ENCODE measurements around the gene RBM26.

The RBM26 gene

DNA sequence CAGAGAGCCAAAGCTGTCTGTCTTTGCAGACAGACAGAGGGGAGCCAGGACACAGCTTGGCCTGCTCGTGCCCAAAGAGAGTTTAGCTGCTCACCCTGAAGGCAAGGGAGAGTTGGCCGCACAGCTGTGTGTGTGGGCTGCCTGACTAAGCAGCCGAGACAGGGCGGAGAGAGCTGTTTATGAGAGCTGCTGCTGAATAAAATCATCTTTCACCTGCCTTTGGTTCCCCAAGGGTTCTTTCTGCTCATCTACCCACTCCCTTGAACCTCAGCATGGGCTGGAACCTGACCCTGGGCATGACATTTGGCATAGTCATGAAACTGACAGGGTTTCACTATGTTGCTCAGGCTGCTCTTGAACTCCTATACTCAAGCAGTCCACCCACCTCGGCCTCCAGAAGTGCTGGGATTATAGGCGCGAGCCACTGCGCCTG lies 98.2 kb downstream of the RBM26 start:
- Histone ChIP-seq H3K9me3 (ENCODE audit: control insufficient read depth in 2 of 2, low read length in 2 of 2) (no peaks in the 10 kb centered on the region), H3K4me3 (ENCODE audit: low read length in 2 of 2) (peak overlapping the region in 1 of 2 donors; percentile 30), H3K4me1 (ENCODE audit: control insufficient read depth, insufficient read depth, low read length) (no peaks in the 10 kb centered on the region), H3K36me3 (ENCODE audit: control insufficient read depth in 2 of 2, insufficient read depth in 2 of 2, low read length in 2 of 2) (no peaks in the 10 kb centered on the region), H3K27ac (ENCODE audit: low read length) (no peak overlapping the region), H3K27me3 (ENCODE audit: control insufficient read depth in 1 of 2, insufficient read depth in 2 of 2, low read length in 2 of 2) (no peaks in the 10 kb centered on the region), H3K9ac (ENCODE audit: low read length in 2 of 2) (no peak overlapping the region)

GRCh38 chr13:79307433-79307861 lies 98.6 kb downstream of the RBM26 start:
- Histone ChIP-seq H3K36me3 (ENCODE audit: control insufficient read depth in 2 of 2, insufficient read depth in 2 of 2, low read length in 2 of 2) (no peaks in the 10 kb centered on the region), H3K9me3 (ENCODE audit: control insufficient read depth in 2 of 2, low read length in 2 of 2) (no peaks in the 10 kb centered on the region), H3K9ac (ENCODE audit: low read length in 2 of 2) (no peak overlapping the region), H3K27ac (ENCODE audit: low read length) (no peak overlapping the region), H3K4me3 (ENCODE audit: low read length in 2 of 2) (peak overlapping the region in 1 of 2 donors; percentile 30), H3K27me3 (ENCODE audit: control insufficient read depth in 1 of 2, insufficient read depth in 2 of 2, low read length in 2 of 2) (no peaks in the 10 kb centered on the region), H3K4me1 (ENCODE audit: control insufficient read depth, insufficient read depth, low read length) (no peaks in the 10 kb centered on the region)

DNA sequence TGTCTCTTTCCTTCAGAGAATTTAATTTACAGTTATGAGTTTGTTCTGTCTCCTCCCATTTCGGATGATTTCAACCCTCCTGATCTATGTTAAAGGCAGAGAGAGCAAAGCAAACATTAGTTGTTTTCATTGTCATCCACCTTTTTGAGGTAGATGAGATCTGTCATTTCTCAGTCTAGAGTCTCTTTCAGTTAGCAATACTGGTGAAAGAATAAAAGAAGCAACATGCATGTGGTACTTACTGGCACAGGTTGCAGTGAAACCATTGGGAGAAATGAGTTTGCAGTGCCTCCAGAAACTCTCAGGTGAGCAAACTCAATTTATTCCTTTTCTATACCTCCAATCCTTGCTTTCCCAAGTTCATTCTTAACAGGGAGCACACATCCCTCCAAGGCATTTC lies 99.4 kb downstream of the RBM26 start:
- no peak overlapping the region for H3K9ac ChIP-seq (ENCODE audit: low read length in 2 of 2)
- H3K27ac ChIP-seq (ENCODE audit: low read length): no peak overlapping the region
- no peak overlapping the region for H3K4me3 ChIP-seq (ENCODE audit: low read length in 2 of 2)
- H3K27me3 ChIP-seq (ENCODE audit: control insufficient read depth in 1 of 2, insufficient read depth in 2 of 2, low read length in 2 of 2): no peaks in the 10 kb centered on the region
- H3K4me1 ChIP-seq (ENCODE audit: control insufficient read depth, insufficient read depth, low read length): no peaks in the 10 kb centered on the region
- no peaks in the 10 kb centered on the region for H3K9me3 ChIP-seq (ENCODE audit: control insufficient read depth in 2 of 2, low read length in 2 of 2)
- H3K36me3 ChIP-seq (ENCODE audit: control insufficient read depth in 2 of 2, insufficient read depth in 2 of 2, low read length in 2 of 2): no peaks in the 10 kb centered on the region

DNA sequence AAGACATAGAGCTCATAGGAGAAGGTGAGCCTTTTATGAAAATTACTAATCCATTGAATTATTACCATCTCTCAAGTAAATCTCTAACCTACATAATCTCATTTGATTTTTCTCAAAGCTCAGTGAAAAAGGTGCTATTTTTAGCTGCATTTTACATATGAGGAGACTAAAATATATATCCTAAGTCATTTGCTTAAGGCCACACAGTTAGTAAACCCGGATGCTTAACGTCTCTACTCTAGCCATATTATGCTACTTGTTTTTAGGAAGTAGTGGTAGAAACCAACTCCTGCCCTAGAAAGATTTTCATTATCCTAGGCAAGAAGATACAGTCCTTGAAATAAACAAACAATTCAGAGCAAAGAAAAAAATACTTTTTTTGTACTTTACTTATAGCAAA lies 108.9 kb downstream of the RBM26 start:
- Histone ChIP-seq H3K36me3 (ENCODE audit: control insufficient read depth in 2 of 2, insufficient read depth in 2 of 2, low read length in 2 of 2) (no peaks in the 10 kb centered on the region), H3K9me3 (ENCODE audit: control insufficient read depth in 2 of 2, low read length in 2 of 2) (peaks cover 0 to 2% of the 10 kb centered on the region in 2 donors), H3K9ac (ENCODE audit: low read length in 2 of 2) (no peak overlapping the region), H3K27me3 (ENCODE audit: control insufficient read depth in 1 of 2, insufficient read depth in 2 of 2, low read length in 2 of 2) (no peaks in the 10 kb centered on the region), H3K4me1 (ENCODE audit: control insufficient read depth, insufficient read depth, low read length) (no peaks in the 10 kb centered on the region), H3K4me3 (ENCODE audit: low read length in 2 of 2) (no peak overlapping the region), H3K27ac (ENCODE audit: low read length) (no peak overlapping the region)

DNA sequence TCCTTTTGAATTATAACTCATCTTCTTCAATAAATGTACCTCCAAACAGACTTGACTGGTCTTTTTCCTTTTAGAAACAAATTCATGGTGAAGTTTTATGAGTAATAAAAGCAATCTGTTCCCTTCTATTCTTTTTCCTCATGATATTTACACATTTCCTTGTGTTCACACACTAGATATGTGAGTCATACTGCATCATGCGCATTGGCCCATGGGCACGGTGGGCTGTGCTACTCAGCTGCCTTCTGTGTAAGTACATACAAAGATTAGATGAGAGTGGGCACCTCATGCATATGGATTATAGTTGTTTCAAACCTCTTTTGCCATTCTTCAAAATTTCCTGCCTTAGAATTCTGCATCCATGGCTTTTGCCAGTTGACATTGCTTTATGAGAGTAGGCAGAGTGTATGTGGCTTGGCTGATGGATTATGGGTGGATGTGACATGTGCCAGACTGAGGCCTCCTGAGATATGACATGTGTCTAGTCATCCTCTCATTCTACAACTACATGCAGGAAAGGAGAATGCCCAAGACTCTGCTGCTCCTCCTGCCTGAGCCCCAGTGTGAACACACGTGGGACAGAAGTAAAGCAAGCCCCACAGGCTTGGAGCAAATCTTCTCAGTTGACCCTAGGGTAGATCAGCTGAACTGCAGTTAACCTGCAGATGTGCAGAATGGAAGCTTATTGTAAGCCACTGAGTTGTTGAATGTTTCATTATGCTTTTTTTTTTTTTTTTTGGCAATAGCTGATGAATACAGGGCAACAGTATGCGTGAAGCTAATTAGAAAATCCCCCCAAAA lies 109.9 kb downstream of the RBM26 start:
- Histone ChIP-seq H3K4me1 (ENCODE audit: control insufficient read depth, insufficient read depth, low read length) (no peaks in the 10 kb centered on the region), H3K27me3 (ENCODE audit: control insufficient read depth in 1 of 2, insufficient read depth in 2 of 2, low read length in 2 of 2) (no peaks in the 10 kb centered on the region), H3K27ac (ENCODE audit: low read length) (no peak overlapping the region), H3K9ac (ENCODE audit: low read length in 2 of 2) (no peak overlapping the region), H3K4me3 (ENCODE audit: low read length in 2 of 2) (no peak overlapping the region), H3K9me3 (ENCODE audit: control insufficient read depth in 2 of 2, low read length in 2 of 2) (peaks cover 0 to 2% of the 10 kb centered on the region in 2 donors), H3K36me3 (ENCODE audit: control insufficient read depth in 2 of 2, insufficient read depth in 2 of 2, low read length in 2 of 2) (no peaks in the 10 kb centered on the region)

- Histone ChIP-seq H3K27me3 (ENCODE audit: control insufficient read depth in 1 of 2, insufficient read depth in 2 of 2, low read length in 2 of 2) (no peaks in the 10 kb centered on the region), H3K4me3 (ENCODE audit: low read length in 2 of 2) (no peak overlapping the region), H3K9me3 (ENCODE audit: control insufficient read depth in 2 of 2, low read length in 2 of 2) (no peaks in the 10 kb centered on the region), H3K9ac (ENCODE audit: low read length in 2 of 2) (no peak overlapping the region), H3K36me3 (ENCODE audit: control insufficient read depth in 2 of 2, insufficient read depth in 2 of 2, low read length in 2 of 2) (no peaks in the 10 kb centered on the region), H3K27ac (ENCODE audit: low read length) (no peak overlapping the region), H3K4me1 (ENCODE audit: control insufficient read depth, insufficient read depth, low read length) (no peaks in the 10 kb centered on the region)
These were observed 115.3 kb downstream of the RBM26 start for GRCh38 chr13:79290595-79291244.

DNA sequence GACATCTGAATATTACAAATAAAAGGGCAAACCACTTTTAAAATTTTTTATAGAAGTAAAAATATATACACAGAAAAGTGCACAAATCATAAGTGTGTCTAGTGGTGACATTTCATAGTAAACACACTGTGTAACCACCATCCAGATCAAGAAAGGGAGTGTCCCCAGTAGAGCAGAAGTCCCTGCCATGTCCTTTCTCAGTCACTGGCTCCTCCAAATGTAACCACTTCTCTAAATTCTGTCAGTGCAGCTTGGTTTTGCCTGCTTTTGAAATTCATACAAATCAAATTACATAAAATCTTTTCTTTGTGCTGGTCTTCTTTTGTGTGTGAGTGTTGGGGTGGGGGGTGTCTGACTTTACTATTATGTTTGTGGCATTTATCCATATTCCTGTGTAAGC lies 116.5 kb downstream of the RBM26 start:
- Histone ChIP-seq H3K4me3 (ENCODE audit: low read length in 2 of 2) (no peak overlapping the region), H3K36me3 (ENCODE audit: control insufficient read depth in 2 of 2, insufficient read depth in 2 of 2, low read length in 2 of 2) (no peaks in the 10 kb centered on the region), H3K27ac (ENCODE audit: low read length) (no peak overlapping the region), H3K9ac (ENCODE audit: low read length in 2 of 2) (no peak overlapping the region), H3K9me3 (ENCODE audit: control insufficient read depth in 2 of 2, low read length in 2 of 2) (no peaks in the 10 kb centered on the region), H3K27me3 (ENCODE audit: control insufficient read depth in 1 of 2, insufficient read depth in 2 of 2, low read length in 2 of 2) (no peaks in the 10 kb centered on the region), H3K4me1 (ENCODE audit: control insufficient read depth, insufficient read depth, low read length) (no peaks in the 10 kb centered on the region)

DNA sequence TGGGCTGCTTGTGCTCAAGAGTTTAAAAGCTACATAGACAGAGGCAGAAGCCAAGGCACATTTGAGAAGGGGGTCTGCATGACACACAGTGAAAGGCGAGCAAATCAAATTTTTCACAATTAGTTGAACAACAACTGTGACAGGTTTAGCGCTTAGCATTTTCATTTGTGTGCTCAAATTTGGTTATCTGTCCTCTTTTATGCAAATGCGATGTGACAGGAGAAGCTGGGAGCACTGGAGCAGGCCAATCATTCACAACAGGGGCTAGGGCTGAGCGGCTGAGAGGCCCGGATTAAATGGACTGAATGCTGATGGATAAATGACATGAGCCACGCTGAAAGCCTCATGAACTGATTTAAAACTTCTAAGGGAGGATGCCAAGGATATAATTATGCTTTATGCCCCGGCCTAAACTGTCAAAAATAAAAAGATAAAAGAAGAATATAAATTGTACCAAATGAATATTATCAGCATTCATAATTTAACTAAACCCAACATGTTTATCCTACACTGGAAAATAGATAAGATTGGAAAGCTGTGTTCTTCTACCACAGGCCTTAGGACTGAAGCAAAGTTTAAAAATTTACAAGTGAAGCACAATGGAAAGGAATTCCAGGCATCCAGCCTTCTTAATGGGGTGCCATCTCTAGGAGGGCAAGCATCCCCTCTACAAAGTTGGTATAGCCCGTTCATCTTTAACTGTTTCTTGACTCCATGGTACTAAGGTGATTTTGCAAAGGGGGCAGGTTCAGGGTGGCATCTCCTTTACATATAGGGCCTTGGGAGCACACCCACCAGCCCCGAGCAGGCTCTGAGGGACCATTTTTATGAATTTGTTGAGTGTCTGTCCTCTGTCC lies 117.9 kb downstream of the RBM26 start:
- no peaks in the 10 kb centered on the region for H3K36me3 ChIP-seq (ENCODE audit: control insufficient read depth in 2 of 2, insufficient read depth in 2 of 2, low read length in 2 of 2)
- H3K27ac ChIP-seq (ENCODE audit: low read length): no peak overlapping the region
- no peak overlapping the region for H3K9ac ChIP-seq (ENCODE audit: low read length in 2 of 2)
- no peaks in the 10 kb centered on the region for H3K4me1 ChIP-seq (ENCODE audit: control insufficient read depth, insufficient read depth, low read length)
- no peak overlapping the region for H3K4me3 ChIP-seq (ENCODE audit: low read length in 2 of 2)
- H3K9me3 ChIP-seq (ENCODE audit: control insufficient read depth in 2 of 2, low read length in 2 of 2): no peaks in the 10 kb centered on the region
- H3K27me3 ChIP-seq (ENCODE audit: control insufficient read depth in 1 of 2, insufficient read depth in 2 of 2, low read length in 2 of 2): no peaks in the 10 kb centered on the region

GRCh38 chr13:79285159-79285558 lies 120.9 kb downstream of the RBM26 start:
- Histone ChIP-seq H3K9ac (ENCODE audit: low read length in 2 of 2) (no peak overlapping the region), H3K27ac (ENCODE audit: low read length) (no peak overlapping the region), H3K4me1 (ENCODE audit: control insufficient read depth, insufficient read depth, low read length) (no peaks in the 10 kb centered on the region), H3K27me3 (ENCODE audit: control insufficient read depth in 1 of 2, insufficient read depth in 2 of 2, low read length in 2 of 2) (no peaks in the 10 kb centered on the region), H3K4me3 (ENCODE audit: low read length in 2 of 2) (no peak overlapping the region), H3K9me3 (ENCODE audit: control insufficient read depth in 2 of 2, low read length in 2 of 2) (no peaks in the 10 kb centered on the region), H3K36me3 (ENCODE audit: control insufficient read depth in 2 of 2, insufficient read depth in 2 of 2, low read length in 2 of 2) (no peaks in the 10 kb centered on the region)

DNA sequence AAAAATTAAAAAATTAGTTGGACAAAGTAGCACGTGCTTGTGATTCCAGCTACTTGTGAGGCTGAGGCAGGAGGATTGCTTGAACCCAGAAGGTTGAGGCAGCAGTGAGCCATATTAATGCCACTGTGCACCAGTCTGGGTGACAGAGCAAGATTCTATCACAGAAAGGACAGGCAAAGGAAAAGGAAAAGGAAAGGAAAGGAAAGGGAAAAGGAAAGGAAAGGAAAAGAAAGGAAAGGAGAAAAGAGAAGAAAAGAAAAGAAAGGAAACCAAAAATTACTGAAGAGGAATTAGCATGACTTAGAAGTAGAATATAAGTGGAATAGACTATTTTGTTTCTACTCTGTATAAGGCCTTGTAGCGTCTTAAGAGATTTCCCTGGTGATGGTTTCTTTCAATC lies 122.3 kb downstream of the RBM26 start:
- no peak overlapping the region for H3K9ac ChIP-seq (ENCODE audit: low read length in 2 of 2)
- no peaks in the 10 kb centered on the region for H3K4me1 ChIP-seq (ENCODE audit: control insufficient read depth, insufficient read depth, low read length)
- no peaks in the 10 kb centered on the region for H3K9me3 ChIP-seq (ENCODE audit: control insufficient read depth in 2 of 2, low read length in 2 of 2)
- no peak overlapping the region for H3K27ac ChIP-seq (ENCODE audit: low read length)
- no peaks in the 10 kb centered on the region for H3K36me3 ChIP-seq (ENCODE audit: control insufficient read depth in 2 of 2, insufficient read depth in 2 of 2, low read length in 2 of 2)
- H3K4me3 ChIP-seq (ENCODE audit: low read length in 2 of 2): no peak overlapping the region
- no peaks in the 10 kb centered on the region for H3K27me3 ChIP-seq (ENCODE audit: control insufficient read depth in 1 of 2, insufficient read depth in 2 of 2, low read length in 2 of 2)
